Skin epidermis (tissue), 12 donors: ENCODE results near the gene RBPJ.

Experiments used
- H3K27ac ChIP-seq, 21 experiments: fragments of 200-600 bp; sonication (generic) in 11 of 21; one replicate each; pipeline ENCODE4 v1.5.0; 2020; ENCODE audit warnings: mild to moderate bottlenecking in 3 of 21, inconsistent platforms in 2 of 21, moderate library complexity in 2 of 21
- H3K4me3 ChIP-seq, 7 experiments: fragments of 200-600 bp; sonication (generic) in 2 of 7; one replicate each; pipeline ENCODE4 v1.5.0; 2020; ENCODE audit warnings: inconsistent platforms in 2 of 7, mild to moderate bottlenecking in 2 of 7, moderate library complexity in 1 of 7

Gene RBPJ

GRCh38 chr4:26441771-26442170, 121.0 kb downstream of the RBPJ start:
- Histone ChIP-seq H3K27ac (no peak overlapping the region), H3K4me3 (no peak overlapping the region)

GRCh38 chr4:26447378-26447777, 126.6 kb downstream of the RBPJ start:
- Histone ChIP-seq H3K4me3 (no peak overlapping the region), H3K27ac (no peak overlapping the region)

DNA sequence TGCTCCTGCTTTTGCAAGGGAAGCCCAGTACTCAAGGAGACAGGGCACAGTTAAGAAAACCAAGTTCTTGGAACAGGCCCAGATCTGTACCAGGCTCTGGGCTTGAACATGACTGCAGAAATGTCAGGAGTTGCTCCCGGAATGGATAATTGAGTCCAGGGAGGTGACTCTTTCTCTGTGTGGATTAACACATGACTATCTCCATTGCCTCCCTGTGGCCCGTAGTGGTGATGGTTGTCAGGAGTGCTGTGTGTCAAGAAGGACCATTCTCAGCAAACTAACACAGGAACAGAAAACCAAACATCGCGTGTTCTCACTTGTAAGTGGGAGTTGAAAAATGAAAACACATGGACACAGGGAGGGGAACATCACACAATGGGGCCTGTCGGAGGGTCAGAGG, 129.6 kb downstream of the RBPJ start:
- H3K4me3 ChIP-seq = no peak overlapping the region
- no peak overlapping the region for H3K27ac ChIP-seq

DNA sequence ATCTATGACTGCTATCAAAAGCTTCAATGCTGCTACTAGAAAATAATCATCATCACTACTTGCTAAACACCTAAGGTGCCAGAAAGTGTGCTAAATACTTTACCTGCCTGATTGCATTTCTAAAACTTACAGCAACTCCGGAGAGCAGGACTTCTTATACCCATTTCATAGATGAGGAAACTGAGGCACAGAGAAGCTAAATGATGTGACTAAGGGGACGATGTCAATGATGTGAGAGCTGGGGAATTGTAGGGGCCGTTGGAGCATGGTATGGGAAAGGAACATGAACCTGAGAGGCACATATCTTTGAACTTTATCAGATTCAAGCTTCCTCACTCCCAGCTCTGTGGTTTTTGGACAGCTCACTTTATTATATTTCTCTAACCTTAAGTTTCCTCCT, 130.8 kb downstream of the RBPJ start:
- Histone ChIP-seq H3K4me3 (no peak overlapping the region), H3K27ac (no peak overlapping the region)

DNA sequence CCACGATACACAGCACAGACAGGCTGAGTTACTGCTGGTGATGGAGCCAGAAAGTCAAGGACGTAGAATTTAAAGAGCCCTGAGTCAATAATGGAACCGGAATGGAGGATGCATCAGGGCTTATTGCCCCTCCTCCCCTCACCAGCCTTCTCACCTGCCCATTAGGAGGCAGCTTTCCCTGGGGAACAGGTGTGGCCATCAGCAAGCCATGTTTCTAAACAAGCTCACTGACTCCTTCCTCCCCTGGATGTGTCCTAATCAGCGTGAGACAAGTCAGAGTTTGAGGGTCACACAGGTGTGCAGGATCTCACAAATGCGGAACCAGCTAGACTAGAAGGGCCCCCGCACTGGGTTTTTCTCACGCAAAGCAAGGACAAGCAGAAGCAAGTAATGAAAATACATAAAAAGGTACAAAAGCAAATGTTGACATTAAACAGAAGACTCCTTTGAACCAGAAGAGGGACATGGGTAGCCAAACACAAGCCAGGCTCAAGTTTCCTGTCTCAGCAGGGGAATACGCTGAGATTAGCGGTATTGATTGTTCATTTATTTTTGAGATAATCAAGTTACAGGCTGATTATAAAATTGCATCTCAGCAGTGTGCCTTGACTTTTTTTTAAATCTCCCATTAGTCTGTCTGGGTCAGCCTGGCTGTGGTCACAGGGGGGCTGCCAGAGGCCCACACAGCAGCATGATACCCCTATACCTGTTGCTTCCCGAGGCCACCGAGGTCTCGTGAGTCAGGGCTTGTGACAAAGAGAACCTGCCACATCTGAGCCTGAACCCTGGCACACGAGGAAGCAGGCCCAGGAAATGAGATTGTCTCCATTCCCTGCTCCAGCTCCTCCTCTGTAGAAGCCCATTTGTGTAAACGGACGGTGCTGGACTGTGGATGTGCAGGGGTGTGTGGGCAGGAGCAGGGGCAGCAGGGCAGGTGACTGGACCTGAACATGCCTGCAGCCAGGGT, 132.0 kb downstream of the RBPJ start:
- Histone ChIP-seq H3K27ac (no peak overlapping the region), H3K4me3 (no peak overlapping the region)

GRCh38 chr4:26454961-26455360, 134.1 kb downstream of the RBPJ start:
- Histone ChIP-seq H3K4me3 (no peak overlapping the region), H3K27ac (no peak overlapping the region)

- no peak overlapping the region for H3K4me3 ChIP-seq
- no peak overlapping the region for H3K27ac ChIP-seq
These were observed 134.8 kb downstream of the RBPJ start for GRCh38 chr4:26455571-26455970.

- H3K27ac ChIP-seq = no peak overlapping the region
- H3K4me3 ChIP-seq = no peak overlapping the region
These were observed 136.6 kb downstream of the RBPJ start for GRCh38 chr4:26457412-26457811.

- H3K4me3 ChIP-seq = no peak overlapping the region
- no peak overlapping the region for H3K27ac ChIP-seq
These were observed 137.3 kb downstream of the RBPJ start for GRCh38 chr4:26458157-26458561.

DNA sequence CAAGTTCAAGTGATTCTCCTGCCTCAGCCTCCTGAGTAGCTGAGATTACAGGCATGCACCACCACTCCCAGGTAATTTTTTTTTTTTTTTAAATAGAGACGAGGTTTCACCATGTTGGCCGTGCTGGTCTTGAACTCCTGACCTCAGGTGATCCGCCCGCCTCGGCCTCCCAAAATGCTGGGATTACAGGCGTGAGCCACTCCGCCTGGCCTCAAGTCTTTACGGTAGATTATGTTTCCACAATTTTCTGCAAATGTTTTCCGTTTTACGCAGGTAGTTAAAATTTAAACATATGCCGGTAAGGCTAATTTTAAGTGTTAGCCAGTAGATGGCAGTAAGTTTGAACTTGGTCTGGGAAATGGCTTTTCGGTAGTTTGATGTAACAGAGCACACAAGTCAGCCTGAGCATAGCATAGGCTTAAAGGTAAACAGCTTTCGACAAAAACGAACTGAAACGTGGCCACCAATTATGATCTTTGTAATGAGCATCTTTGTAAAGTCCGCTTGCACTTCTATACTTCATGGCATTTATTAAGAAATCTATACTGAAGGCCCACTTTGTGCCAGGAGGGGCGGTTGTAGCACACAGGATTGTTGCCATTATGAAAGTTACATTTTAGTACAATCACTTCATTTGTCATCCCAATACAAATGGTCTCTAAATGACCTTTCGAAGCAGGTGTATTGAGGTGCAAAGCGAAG, 138.4 kb downstream of the RBPJ start:
- Histone ChIP-seq H3K4me3 (no peak overlapping the region), H3K27ac (no peak overlapping the region)

DNA sequence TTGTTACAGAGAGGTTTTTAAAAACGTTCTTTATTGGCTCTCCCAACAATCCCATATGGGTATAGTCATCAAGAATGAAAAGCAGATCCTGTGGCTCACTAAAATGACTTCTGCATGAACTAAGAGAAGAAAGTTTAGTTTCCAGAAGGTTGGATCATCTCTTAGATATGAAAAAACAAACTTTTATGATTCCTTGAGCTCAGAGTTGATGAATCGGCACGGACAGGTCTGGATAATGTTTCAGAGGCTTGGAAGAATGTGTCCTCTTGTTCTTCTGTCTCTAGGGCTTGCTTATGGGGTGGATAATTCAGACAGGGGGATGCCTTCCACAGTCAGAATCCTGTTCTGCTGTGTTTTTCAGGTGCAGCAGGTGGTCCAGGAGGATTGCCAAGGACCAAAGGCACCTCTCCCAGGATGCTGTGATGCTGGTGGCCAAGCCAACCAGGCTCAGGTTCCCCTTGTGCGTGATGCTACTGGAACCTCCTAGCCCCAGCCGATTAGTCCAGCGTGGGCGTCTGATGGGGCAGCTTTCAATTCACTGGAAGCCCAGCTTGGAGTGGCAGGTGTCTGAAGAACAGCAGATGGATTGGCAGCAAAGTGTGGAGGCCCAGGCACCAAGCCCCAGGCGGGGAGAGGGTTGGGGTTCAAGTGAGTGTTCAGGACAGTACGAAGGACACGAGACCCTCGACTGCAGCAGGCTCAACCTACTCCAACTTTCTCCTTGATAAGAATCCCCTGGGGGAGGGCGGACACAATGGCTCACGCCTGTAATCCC, 139.1 kb downstream of the RBPJ start:
- Histone ChIP-seq H3K4me3 (no peak overlapping the region), H3K27ac (no peak overlapping the region)

GRCh38 chr4:26462874-26463273, 142.1 kb downstream of the RBPJ start:
- no peak overlapping the region for H3K27ac ChIP-seq
- no peak overlapping the region for H3K4me3 ChIP-seq

- Histone ChIP-seq H3K27ac (no peak overlapping the region), H3K4me3 (no peak overlapping the region)
These were observed 142.6 kb downstream of the RBPJ start for GRCh38 chr4:26463386-26463785.

DNA sequence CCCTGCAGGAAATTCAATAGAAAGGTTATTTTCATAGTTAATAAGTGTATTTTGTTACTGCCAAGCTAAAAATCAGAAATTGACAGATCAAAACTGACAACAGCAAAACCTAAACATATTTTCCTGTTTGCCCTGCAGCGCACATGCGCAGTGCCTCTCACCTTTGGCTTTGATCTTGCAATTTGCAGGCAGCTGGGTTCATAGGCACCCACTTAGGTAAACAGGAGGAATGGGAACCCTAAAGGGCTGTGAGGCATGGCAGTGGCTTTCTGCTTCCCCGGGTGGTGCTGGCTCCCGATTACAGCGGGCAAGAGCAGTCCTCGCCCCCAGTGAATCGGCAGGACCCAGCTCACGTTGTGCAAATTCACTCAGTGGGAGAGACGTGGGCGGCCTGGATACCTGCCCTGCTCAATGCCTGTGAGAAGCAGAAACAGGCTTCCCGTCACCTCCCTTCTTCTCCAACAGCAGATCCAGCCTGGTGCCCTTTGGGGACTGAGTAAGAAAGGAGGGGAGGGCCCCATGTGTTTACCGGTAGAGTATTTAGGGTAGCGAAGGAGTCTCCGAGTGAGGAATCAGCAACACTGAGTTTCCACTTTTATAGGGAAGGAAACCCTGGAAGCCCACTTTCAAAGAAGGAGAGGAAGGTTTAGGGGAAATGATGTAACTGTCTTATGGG, 143.7 kb downstream of the RBPJ start:
- Histone ChIP-seq H3K4me3 (no peak overlapping the region), H3K27ac (no peak overlapping the region)

- Histone ChIP-seq H3K27ac (no peak overlapping the region), H3K4me3 (no peak overlapping the region)
These were observed 145.9 kb downstream of the RBPJ start for GRCh38 chr4:26466578-26467270.

DNA sequence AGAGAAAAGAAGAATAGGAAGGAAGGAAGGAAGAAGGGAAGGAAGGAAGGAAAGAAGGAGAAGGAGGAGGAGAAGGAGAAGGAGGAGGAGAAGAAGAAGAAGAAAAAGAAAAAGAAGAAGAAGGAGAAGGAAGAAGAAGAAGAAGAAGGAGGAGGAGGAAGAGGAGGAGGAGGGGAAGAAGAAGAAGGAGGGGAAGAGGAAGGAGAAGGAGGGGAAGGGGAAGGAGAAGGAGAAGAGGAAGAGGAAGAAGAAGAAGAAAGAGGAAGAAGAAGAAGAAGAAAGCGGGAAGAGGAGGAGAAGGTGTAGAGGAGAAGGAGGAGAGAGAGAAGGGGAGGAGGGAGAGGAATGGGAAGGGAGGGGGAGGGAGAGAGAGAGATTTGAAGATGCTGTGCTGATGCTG, 146.9 kb downstream of the RBPJ start:
- Histone ChIP-seq H3K27ac (no peak overlapping the region), H3K4me3 (no peak overlapping the region)

DNA sequence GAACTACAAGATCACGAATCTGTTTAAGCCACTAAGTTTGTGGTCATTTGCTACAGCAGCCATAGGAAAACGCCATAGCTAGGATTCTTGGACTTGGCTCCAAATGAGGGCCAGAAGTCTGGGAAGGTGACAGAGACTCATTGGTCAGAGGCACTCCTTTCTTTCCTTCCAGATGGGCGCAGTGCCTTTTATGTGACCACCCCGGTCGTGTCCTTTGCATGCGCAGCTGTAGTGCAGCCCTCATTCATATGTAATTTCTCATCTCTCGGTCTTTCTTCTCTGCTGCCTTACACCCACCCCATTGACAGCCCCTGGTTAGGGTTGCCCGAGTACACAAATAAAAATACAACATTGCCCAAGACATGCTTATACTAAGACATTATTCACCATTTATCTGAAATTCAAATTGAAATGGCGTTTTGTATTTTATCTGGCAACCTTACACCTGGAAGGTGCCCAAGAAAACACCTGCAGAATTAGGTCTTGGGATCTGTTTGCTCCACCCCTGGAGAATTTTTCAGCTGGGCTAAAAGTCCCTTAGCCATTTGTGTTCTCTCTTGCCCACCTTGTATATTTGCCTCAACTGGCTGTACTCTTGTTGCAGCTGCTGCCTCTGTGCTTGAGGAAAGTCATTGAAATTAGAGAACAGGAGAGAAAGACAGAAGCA, 147.6 kb downstream of the RBPJ start:
- H3K27ac ChIP-seq = no peak overlapping the region
- no peak overlapping the region for H3K4me3 ChIP-seq

DNA sequence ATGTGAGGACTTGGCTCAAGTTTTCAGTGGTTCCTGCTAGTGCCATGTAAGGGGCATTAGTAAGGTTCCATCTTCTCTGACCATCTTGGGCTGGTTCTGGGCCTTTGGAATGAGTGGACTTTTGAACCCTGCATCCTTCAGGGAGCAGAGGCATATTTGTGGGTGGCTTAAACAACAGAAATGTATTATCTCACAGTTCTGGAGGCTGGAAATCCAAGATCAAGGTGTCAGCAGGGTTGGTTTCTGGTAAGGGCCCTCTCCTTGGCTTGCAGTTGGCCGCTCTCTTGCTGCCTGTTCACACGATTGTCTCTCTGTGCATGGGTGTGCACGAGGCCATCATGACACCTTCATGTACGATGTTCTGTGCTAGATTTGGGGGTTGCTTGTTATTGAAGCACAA, 148.2 kb downstream of the RBPJ start:
- H3K4me3 ChIP-seq = no peak overlapping the region
- no peak overlapping the region for H3K27ac ChIP-seq

DNA sequence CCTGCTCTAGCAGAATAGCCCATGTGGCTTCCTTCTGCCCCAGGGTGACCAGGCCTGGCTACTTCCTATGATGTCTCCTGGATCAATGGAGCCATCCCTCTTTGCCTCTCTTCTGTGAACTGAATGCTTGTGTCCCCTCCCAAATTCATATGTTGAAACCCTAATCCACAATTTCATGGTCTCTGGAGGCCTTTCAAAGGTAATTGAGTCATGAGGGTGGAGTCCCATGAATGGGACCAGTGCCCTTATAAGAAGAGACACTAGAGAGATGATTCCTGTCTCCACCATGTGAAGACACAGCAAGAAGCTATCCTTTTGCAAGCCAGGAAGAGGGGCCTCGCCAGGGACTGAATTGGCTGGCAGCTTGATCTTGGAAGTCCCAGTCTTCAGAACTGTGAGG, 151.1 kb downstream of the RBPJ start:
- no peak overlapping the region for H3K4me3 ChIP-seq

More for the DNA sequence above, 151.1 kb downstream of the RBPJ start:
- H3K27ac ChIP-seq = no peak overlapping the region
